GM19193 (cell line): ENCODE measurements around the gene PRKAR1B.

Experiments used
- POLR2A ChIP-seq: IDR thresholded peaks from 4 replicates; pipeline ENCODE4 v1.6.1; 2011; ENCODE audit not compliant: insufficient read depth, insufficient read length; ENCODE audit errors: extremely low read depth

PRKAR1B gene

DNA sequence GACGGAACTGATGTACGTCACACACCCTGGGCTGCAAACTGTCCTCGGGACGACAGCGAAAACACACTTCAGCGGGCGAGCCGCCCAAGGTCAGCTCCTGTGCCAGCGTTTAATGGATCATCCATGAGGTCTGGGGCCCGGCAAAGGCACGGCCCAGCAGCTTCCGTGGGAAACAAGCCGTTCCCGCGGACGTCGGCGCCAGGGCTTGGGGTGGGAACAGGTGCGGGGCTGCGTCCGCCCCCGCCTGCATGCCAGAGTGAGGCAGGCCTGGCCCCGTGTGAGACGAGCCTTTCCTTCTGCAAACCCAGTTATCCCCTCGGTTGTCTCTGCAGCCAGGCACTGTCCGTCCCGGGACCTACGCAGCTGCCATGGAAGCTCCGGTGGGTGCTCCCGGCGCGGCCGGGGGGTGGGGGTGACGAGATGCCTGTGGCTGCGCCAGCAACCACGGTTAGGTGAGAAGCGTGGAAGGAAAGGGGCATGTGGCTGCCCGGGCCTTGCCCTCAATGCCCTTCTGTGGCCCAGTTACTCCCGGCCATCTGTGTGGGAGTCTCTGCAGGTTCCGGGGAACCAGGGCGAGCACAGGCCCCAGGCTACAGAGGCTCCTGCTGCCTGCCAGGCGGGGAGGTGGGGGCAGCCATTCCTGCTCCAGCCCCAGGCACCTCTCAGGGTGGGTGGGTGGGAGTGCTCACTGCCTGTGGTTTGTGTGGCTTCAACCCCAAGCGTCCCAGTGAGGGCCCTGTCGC lies 165.3 kb downstream of the PRKAR1B start:
- no peak for TF ChIP-seq POLR2A

DNA sequence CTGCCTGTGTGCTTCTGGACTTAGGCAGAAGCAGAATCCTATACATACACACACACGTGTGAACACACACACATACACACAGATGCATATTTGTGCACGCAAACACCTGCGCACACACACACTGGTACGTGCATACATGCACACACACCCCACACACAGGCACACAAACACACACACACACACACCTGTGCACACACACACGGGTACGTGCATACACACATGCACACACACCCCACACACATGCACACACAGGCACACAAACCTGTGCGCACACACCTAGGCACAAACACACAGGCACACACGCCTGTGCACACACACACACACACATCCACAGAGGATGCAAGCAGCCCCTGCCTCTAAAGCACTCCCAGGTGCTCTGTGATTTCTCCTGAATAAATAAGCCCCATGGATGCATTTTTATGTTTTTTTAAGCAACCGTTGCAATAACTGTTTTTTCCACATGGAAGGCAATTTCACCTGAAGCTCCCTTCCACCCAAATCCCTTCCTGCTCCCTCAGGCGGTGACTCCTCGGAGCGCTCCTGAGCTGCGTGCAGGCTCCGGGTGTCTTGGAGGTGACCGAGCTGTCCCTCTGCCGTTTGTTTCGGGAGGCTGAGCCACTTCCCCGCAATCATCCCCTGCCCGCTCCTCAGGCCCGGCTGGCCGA lies 166.0 kb downstream of the PRKAR1B start:
- no peak for TF ChIP-seq POLR2A

DNA sequence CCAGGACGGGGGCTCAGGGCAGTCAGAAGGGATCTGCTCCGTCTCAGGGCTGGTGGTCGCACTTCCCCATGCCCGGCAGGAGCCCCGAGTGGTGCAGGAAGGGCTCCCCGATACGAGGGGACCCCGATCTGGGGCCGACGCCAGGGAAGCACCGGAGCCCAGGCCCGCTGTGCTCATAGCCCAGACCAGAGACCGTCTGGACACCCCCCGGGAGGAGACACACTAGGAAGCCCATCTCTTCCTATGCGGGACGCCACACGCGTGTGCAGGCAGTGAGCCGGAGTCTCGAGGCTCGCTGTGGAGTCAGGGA lies 167.7 kb downstream of the PRKAR1B start:
- no peak for TF ChIP-seq POLR2A

DNA sequence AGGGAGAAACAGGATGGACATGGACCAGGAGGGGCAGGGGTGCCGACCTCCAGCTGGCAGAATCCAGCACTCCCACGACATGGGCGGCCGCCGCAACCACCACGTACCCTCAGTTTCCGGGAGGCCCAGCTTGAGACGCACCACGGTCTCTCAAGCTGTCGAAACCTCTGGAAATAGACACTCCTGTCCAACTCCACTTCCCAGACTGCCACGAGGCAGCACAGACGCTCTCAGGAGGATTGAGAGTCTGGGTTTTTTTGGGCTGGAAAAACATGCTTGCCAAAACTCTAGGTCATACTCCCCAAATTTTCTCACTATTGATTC lies 169.6 kb downstream of the PRKAR1B start:
- no peak for TF ChIP-seq POLR2A

DNA sequence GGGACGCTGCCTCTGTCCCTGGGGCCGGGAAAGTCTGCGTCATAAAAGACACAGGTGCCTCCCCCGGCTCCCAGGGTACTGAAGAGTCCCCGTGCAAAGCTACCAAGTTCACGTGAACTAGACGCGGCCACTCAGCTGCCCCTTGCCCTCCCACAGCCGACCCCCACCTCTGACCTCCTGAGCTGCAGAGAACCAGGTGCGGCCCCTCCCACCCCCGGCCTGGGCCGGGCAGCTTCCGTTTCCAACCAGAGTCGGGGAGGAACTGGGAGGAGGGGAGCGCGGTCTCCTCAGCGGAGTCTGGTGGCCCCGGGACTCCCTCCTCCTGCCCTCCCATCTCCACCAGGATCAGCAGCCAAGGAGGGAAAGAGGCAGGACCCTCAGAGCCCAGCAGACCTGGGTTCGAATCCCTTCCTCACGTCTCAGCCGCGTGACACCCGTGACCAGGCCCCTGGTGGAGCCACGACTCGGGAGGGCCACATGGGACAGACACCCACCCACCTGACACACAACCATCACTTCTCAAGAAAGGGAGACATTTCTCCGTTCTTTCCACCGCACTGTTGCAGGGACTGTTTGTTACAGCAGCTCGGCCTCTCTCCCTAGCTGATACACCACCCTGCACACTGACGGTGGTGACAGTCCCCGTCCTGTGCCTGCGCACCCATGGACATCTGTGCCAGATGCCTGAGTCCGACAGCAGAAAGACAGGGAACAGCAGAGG lies 170.1 kb downstream of the PRKAR1B start:
- TF ChIP-seq POLR2A: no peak

DNA sequence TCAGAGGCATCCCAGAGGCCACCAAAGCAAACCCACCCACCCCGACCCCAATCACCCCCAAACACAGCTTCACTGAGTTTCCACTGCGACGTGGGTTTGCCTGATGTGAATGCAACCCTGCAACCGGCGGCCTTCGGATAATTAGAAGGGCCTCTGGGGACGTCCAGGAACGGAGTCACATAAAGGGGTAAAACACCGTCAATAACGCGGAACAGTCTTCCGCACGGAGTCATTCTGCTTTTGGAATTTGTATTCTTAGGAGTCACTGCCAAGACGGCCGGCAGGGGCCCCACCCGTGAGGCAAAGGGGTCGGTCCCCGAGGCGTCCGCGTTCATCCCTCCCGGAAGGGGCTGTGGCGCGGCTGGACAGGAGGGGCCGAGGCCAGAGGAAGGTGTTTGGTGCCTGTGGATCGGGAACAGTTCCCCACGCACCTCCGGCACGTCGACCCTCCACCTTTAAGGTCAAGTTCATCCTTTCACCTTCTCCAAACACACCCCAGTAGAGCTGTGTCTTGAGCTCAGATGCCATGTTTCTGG lies 170.7 kb downstream of the PRKAR1B start:
- no peak for TF ChIP-seq POLR2A

DNA sequence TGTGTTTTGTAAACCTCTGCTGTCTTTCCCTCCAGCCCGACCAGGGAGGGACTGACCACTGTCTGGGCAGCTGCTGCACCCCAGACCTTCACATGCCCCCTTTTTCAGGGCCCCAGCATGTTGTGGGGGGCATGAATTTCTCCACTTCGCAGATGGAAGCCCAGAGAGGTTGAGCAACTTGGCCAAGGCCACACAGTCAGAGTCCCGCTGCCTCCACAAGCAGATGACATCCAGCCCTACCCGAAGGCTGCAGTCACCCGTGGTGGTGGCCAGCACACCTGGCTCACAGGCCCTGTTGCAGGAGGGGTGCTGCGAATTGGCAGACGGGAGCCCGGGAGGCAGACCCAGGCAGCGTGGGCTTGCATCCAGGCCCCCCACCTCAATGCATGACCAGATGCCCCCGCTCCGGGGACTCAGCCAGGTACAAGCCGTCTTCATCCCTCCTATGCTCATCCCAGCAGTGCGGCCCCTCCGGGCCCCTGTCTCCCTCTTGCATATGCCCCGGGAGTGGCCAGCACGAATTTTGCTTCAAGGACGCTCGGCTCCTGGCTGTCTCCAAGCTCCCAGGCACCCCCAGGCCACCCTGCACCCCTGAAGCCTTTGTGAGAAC lies 171.4 kb downstream of the PRKAR1B start:
- TF ChIP-seq POLR2A: no peak

DNA sequence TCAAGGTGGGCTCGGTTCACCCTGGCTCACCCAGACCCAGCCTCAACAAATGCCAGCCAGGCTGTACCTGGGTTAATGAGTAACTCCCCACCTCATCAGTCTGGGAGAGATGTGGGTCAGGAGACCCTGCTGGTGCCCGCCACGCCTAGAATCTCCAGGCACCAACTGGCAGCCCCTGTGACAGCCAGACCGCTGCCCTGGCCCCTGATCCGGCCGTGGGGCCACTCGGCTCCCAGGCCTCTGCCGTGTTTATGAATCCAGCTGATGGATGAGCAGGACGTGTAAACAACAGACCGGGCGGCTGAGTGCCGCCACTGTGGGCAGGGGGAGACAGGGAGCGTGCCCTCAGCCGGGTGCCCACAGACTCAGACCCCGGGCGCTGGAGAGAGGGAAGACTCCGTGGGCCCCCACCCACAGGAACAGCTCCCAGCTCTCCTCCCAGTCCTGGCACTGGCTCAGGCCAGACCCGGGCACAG lies 173.4 kb downstream of the PRKAR1B start:
- TF ChIP-seq POLR2A: no peak

DNA sequence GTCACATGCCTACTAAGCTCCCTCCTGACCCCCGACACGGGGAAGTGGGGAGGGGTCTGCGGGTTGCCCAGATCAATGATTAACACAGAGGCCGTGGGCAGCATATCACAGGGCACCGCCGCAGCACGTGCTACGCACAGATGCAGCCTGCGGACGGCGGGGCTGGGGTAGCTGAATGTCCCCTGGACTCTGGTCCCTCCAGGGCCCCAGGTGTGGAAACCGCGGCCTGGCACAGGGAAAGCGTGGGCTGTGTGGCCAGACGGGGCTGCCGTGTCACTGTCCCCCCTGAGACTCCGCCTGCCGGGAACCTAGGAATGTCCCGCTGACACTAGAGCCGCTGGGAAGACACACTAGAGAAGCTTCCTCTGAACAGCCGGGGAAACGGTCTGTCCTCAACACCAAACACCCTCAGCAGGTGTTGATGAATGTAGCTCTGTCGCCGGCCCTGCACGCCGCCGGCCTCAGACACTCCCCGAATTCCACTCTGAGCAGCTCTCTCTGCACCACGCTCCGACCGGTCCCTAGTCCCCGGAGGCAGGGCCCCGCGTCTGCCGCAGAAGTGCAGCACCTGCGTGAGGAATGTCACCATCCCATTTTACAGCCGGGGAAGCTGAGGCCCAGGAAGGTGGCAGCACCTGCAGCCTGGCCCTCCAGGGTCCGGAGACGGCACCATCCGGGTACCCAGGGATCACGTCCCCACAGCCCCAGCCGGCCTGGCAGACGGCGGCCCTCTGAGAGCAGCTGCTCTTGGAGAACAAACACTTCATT lies 174.0 kb downstream of the PRKAR1B start:
- no peak for TF ChIP-seq POLR2A

DNA sequence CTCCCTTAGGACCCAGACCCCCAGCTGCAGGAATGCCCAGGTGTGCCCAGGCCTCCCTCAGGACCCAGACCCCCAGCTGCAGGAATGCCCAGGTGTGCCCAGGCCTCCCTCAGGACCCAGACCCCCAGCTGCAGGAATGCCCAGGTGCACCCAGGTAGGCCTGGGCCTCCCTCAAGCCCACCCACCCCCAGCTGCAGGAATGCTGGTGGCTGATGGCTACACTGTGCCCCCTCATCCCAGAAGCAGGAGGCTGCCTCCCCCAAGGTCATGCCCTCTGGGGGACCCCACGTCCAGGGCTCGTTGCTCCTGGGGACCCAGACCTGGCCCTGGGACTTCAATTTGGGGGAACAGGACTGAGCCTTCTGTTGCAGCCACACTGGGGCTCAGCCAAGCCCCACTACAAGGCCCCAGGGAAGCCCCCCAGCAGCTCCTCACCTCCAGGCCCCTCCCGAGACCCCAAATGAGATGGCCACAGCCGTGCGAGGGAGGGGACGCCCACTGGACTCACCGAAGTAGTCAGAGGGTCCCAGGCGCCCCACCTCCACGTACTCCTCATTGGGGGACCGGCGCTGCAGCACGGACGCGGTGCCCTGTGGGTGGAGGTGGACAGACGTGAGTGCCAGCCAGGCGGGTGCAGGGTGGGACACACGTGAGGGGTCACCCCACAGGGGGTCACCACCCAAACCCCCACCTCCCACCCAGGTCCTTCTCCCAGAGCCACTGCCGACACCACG lies 176.0 kb downstream of the PRKAR1B start:
- no peak for TF ChIP-seq POLR2A

DNA sequence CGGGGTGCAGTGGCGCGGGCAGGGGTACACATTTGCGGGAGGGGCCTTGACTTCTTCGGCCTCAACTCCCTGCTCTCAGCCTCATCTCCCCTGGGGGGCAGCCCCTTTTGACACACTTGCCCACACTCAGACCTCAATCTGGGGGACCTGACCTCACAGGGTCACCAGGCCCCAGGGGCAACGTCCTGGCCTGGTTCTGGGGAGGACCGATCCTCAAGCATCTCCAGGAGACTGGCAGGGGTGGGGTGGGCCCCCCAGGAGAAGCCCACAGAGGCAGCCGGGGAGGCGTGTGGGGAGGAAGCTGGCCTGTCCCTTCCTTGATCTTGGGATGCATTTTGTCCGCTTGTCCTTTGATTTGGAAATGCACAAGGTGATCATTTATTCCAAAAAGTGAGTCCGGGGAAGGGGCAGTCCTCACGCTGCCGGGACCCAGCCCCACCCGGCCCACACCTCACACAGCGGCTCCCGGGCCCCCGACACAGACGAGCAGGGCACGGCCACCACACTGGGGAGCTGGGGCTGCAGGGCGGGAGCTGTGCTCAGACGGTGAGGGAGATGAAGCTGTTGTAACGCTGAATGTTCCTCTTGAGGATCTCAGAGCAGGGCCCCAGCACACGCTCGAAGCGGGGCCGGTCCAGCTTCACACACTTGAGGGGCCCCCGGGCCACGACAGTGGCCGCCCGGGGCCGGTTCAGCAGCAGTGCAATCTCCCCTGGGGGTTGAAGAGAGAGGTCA lies 177.0 kb downstream of the PRKAR1B start:
- no peak for TF ChIP-seq POLR2A

DNA sequence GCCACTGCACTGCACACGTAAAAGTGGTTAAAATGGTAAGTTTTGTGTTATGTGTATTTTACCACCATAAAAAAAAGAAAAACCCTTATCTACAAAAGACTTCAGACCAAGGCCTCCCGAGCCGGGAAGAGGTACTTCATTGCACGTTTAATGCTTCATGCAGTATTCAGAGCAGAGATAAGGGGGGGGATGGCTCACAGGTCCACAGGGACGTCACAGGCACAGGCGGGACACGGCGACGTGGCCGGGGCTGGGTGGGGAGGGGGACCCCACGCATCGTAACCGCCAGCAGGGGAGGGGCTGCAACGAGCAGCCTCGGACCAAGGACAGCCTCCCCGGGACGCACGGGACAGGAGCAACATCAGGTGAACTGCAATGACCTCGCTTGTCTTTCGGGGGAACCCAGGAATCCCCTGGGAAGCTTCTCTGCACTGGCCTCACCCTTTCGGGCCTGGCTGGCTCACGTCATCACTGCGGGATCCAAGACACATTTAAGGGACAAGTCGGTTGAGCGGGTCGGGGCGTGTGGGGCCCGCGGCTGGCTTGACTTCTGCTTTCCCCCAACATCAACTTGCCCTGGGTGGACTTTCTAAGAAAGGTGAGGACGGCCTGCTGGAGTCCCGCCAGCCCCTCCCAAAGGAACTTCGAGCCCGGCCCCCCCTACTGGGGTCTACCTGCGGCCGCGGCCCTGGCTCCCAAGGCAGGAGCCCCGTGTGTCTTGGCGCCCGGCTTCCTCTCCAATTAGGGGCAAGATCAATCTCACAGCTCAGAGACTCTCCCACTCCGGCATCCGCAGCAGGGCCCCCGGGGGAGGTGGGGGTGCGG lies 177.8 kb downstream of the PRKAR1B start:
- TF ChIP-seq POLR2A: no peak
